Stimulated activated memory B cell treated with anti-CD40 and anti-IgM and Interleukin-4, amounts not matched to agents 10 μg/mL and 1 μg/mL and 100 μg/mL, for 72 hours (primary cell): ENCODE results near the gene FBN1.
A peak's percentile ranks its signal among the peaks of the same experiment; 100 is the strongest.

ENCODE experiments used
- ATAC-seq: fragments of 150-1000 bp; cut with Tn5 transposase; 2 replicates; pipeline ENCODE4 v1.10.0; 2021
- H3K27ac Mint-ChIP-seq: one replicate; pipeline ENCODE4 v1.8.0; 2022; ENCODE audit warnings: mild to moderate bottlenecking, mixed read lengths
- H3K27me3 Mint-ChIP-seq: one replicate; pipeline ENCODE4 v1.8.0; 2022; ENCODE audit warnings: mixed read lengths
- H3K36me3 Mint-ChIP-seq: one replicate; pipeline ENCODE4 v1.8.0; 2022; ENCODE audit warnings: mixed read lengths
- H3K4me1 Mint-ChIP-seq: one replicate; pipeline ENCODE4 v1.8.0; 2022; ENCODE audit warnings: mixed read lengths
- H3K4me3 Mint-ChIP-seq: one replicate; pipeline ENCODE4 v1.8.0; 2022; ENCODE audit warnings: mild to moderate bottlenecking, moderate library complexity, mixed read lengths
- H3K9me3 Mint-ChIP-seq: one replicate; pipeline ENCODE4 v1.8.0; 2022; ENCODE audit warnings: mixed read lengths

The FBN1 gene

GRCh38 chr15:48645558-48646330 lies at the start of gene FBN1:
FBN1 (minus strand) TSS chr15:48645709; CDS start chr15:48644769, 940 bp downstream.
- ATAC-seq: peak; percentile 69
- peaks cover 9% of the 10 kb centered on the region for H3K4me1 Mint-ChIP-seq
- no peaks in the 10 kb centered on the region for H3K36me3 Mint-ChIP-seq
- peaks cover 14% of the 10 kb centered on the region for H3K27me3 Mint-ChIP-seq
- no peak within 1 kb of the TSS for H3K27ac Mint-ChIP-seq
- no peaks in the 10 kb centered on the region for H3K9me3 Mint-ChIP-seq
- H3K4me3 Mint-ChIP-seq: peak within 1 kb of the TSS; percentile 76

DNA sequence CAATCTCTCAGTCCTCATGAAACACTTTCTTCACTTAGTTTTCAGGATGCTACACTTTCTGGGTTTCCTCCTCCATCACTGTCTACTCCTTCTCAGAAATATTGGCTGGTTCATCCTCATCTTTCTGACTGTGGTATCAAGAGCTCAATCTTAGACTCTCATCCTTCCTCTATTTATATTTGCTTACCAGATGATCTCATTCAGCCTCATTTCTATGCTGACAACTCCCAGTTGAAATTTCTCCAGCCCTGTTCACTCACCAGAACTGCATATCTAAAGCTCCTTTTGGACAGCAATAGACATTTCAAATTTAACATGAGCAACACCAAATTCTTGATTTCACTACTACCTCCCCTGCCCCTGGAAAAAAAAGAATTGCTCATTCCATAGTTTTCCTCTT lies 48.0 kb upstream of the FBN1 start:
- Mint-ChIP-seq H3K4me1 (no peaks in the 10 kb centered on the region), H3K9me3 (no peaks in the 10 kb centered on the region), H3K27ac (no peak overlapping the region), H3K27me3 (no peaks in the 10 kb centered on the region), H3K36me3 (no peaks in the 10 kb centered on the region), H3K4me3 (no peak overlapping the region)
- ATAC-seq: no peak

- Mint-ChIP-seq H3K36me3 (peaks cover 18% of the 10 kb centered on the region), H3K9me3 (peaks cover 10% of the 10 kb centered on the region), H3K27ac (no peak overlapping the region), H3K4me1 (no peaks in the 10 kb centered on the region), H3K4me3 (no peak overlapping the region), H3K27me3 (peaks cover 9% of the 10 kb centered on the region)
- no peak for ATAC-seq
Observed at GRCh38 chr15:48688493-48688892, 43.0 kb upstream of the FBN1 start.

- Mint-ChIP-seq H3K36me3 (peaks cover 18% of the 10 kb centered on the region), H3K27me3 (peaks cover 9% of the 10 kb centered on the region)
Observed at GRCh38 chr15:48683991-48684765, 38.7 kb upstream of the FBN1 start.

DNA sequence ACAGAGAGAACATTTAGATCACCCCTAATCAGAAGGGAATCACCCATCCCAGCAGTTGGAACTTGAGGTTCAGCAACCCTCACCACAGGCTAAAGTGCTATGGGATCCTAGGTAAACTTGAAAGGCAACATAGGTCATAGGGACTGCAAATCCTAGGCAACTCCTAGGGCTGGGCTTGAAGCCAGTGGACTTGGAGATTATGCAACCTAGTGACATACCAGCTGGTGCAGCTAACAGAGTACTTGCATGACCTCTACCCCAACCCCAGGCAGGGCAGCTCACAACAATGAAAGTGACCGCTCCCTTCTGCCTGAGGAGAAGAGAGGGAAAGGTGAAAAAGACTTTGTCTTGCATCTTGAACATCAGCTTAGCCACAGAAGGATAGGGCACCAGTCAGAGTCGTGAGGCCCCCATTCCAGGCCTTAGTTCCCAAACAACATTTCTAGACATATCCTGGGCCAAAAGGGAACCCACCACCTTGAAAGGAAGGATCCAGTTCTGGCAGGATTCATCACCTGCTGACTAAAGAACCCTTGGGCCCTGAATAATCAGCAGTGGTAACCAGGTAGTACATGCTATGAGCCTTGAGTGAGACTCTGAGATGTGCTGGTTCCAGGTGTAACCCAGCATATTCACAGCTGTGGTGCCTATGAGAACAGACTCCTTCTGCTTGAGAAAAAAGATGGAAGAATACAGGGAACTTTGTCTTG lies 37.6 kb upstream of the FBN1 start:
- H3K27ac Mint-ChIP-seq: no peak overlapping the region
- H3K4me3 Mint-ChIP-seq: no peak overlapping the region
- no peaks in the 10 kb centered on the region for H3K4me1 Mint-ChIP-seq
- no peak for ATAC-seq
- peaks cover 18% of the 10 kb centered on the region for H3K36me3 Mint-ChIP-seq
- H3K27me3 Mint-ChIP-seq: peaks cover 9% of the 10 kb centered on the region
- H3K9me3 Mint-ChIP-seq: peaks cover 8% of the 10 kb centered on the region

More at GRCh38 chr15:48683991-48684765, 38.7 kb upstream of the FBN1 start:
- H3K9me3 Mint-ChIP-seq: peaks cover 10% of the 10 kb centered on the region
- no peak overlapping the region for H3K27ac Mint-ChIP-seq
- H3K4me3 Mint-ChIP-seq: no peak overlapping the region
- no peak for ATAC-seq
- H3K4me1 Mint-ChIP-seq: no peaks in the 10 kb centered on the region

DNA sequence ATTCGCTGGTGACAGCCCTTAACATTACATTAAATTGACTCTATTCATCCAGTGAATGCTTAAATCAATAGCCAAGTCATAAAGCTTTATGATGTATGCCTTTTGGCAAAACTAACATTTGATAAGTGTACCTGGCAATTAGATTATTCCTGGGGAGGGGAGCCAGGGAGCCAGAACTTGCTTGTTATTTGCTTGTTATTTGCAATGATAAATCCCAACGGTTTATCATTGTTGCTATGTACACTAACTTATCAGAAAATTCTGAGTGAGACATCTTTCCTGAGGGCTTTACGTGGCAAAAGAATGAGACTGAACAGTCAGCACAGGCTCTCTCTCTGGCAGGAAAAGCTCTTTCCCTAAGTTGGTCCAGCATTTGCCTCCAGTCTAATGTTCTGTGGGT lies 35.8 kb upstream of the FBN1 start:
- H3K27me3 Mint-ChIP-seq: no peaks in the 10 kb centered on the region
- H3K4me3 Mint-ChIP-seq: no peak overlapping the region
- no peak overlapping the region for H3K27ac Mint-ChIP-seq
- no peaks in the 10 kb centered on the region for H3K4me1 Mint-ChIP-seq
- H3K36me3 Mint-ChIP-seq: peaks cover 12% of the 10 kb centered on the region
- H3K9me3 Mint-ChIP-seq: peaks cover 2% of the 10 kb centered on the region
- ATAC-seq: no peak

DNA sequence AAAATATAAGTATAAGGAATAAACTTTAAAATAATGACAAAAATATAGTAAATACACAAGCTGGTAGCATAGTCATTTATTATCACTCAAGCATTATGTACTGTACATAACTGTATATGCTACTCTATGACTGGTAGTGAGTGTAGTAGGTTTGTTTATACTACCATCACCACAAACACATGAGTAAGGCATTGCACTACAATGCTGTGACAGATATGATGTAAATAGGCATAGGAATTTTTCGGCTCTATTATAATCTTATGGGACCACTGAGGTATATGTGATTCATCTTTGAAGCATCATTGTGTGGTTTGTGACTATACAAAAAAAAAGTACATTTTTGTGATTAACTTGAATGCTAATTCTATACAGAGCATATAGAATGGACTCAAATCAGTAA lies 35.3 kb upstream of the FBN1 start:
- ATAC-seq: no peak
- peaks cover 12% of the 10 kb centered on the region for H3K36me3 Mint-ChIP-seq
- H3K9me3 Mint-ChIP-seq: no peaks in the 10 kb centered on the region
- H3K4me1 Mint-ChIP-seq: no peaks in the 10 kb centered on the region
- H3K4me3 Mint-ChIP-seq: no peak overlapping the region
- no peaks in the 10 kb centered on the region for H3K27me3 Mint-ChIP-seq
- no peak overlapping the region for H3K27ac Mint-ChIP-seq

DNA sequence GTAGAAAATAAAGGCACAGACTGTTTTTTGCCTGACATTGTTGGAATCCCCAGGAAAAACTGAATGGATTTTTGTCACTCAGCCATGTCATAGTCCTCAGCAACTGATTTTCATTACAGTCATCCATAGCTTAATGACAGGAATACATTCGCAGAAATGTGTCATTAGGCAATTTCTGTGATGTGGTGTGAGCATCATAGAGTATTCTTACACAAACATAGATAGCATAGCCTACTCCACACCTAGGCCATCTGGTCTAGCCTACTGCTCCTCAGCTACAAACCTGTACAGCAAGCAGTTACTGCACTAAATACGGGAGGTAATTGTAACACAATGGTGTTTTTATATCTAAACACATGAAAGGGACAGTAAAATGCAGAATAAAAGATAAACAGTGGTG lies 34.4 kb upstream of the FBN1 start:
- H3K4me1 Mint-ChIP-seq: no peaks in the 10 kb centered on the region
- H3K9me3 Mint-ChIP-seq: no peaks in the 10 kb centered on the region
- peaks cover 7% of the 10 kb centered on the region for H3K36me3 Mint-ChIP-seq
- H3K27ac Mint-ChIP-seq: no peak overlapping the region
- ATAC-seq: no peak
- H3K27me3 Mint-ChIP-seq: no peaks in the 10 kb centered on the region
- no peak overlapping the region for H3K4me3 Mint-ChIP-seq

DNA sequence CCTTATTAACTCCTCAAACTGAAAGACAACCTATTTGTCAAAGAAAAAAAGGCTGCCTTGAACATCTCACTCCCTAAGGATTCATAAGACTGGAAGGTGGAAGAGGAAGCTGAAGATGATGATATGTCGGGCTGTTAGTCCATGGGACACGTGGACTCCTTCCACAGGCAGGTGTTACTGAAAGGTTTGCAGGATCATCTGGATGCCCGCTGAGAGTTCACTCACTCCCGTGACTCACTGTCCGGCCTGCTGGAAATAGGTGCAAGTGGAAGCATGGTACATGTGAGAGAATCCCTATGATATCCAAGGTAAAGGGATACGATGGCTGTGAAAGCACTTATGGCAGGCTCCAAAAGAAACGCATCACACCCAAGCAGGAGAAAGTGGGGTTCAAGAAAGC lies 33.3 kb upstream of the FBN1 start:
- no peaks in the 10 kb centered on the region for H3K4me1 Mint-ChIP-seq
- H3K4me3 Mint-ChIP-seq: no peak overlapping the region
- H3K36me3 Mint-ChIP-seq: no peaks in the 10 kb centered on the region
- no peak overlapping the region for H3K27ac Mint-ChIP-seq
- no peak for ATAC-seq
- no peaks in the 10 kb centered on the region for H3K9me3 Mint-ChIP-seq
- no peaks in the 10 kb centered on the region for H3K27me3 Mint-ChIP-seq

GRCh38 chr15:48677821-48678220 lies 32.3 kb upstream of the FBN1 start:
- Mint-ChIP-seq H3K27me3 (no peaks in the 10 kb centered on the region), H3K4me3 (no peak overlapping the region), H3K27ac (no peak overlapping the region), H3K9me3 (no peaks in the 10 kb centered on the region), H3K4me1 (no peaks in the 10 kb centered on the region), H3K36me3 (no peaks in the 10 kb centered on the region)
- no peak for ATAC-seq

- H3K36me3 Mint-ChIP-seq: no peaks in the 10 kb centered on the region
Observed at GRCh38 chr15:48675436-48675835, 29.9 kb upstream of the FBN1 start.

DNA sequence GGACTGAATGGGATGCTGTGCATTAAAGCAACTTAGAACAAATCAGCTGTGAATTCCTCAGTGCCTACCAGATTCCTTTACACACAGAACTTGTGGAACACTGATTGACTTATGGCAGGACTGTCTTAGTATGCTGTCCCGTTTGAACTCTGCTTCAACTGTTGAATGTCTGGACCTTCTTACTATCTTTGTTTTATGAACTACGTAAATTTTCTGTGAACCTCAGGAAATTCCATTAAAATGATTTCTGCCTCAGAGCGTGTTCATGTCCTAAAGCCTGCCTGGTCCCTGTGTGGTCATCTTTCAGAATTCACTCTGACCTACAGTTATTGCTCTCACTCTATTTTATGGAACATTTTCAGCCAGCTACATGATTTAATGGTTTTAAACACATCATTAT lies 29.4 kb upstream of the FBN1 start:
- H3K9me3 Mint-ChIP-seq: no peaks in the 10 kb centered on the region
- no peaks in the 10 kb centered on the region for H3K4me1 Mint-ChIP-seq
- H3K27me3 Mint-ChIP-seq: peaks cover 6% of the 10 kb centered on the region
- H3K36me3 Mint-ChIP-seq: no peaks in the 10 kb centered on the region
- no peak overlapping the region for H3K4me3 Mint-ChIP-seq
- ATAC-seq: no peak
- H3K27ac Mint-ChIP-seq: no peak overlapping the region

More at GRCh38 chr15:48675436-48675835, 29.9 kb upstream of the FBN1 start:
- no peaks in the 10 kb centered on the region for H3K9me3 Mint-ChIP-seq
- no peak for ATAC-seq
- H3K27me3 Mint-ChIP-seq: peaks cover 4% of the 10 kb centered on the region
- H3K27ac Mint-ChIP-seq: no peak overlapping the region
- H3K4me3 Mint-ChIP-seq: no peak overlapping the region
- no peaks in the 10 kb centered on the region for H3K4me1 Mint-ChIP-seq

GRCh38 chr15:48672206-48672605 lies 26.7 kb upstream of the FBN1 start:
- no peaks in the 10 kb centered on the region for H3K36me3 Mint-ChIP-seq
- H3K27ac Mint-ChIP-seq: no peak overlapping the region
- H3K4me3 Mint-ChIP-seq: no peak overlapping the region
- peaks cover 6% of the 10 kb centered on the region for H3K27me3 Mint-ChIP-seq
- no peaks in the 10 kb centered on the region for H3K9me3 Mint-ChIP-seq
- H3K4me1 Mint-ChIP-seq: no peaks in the 10 kb centered on the region
- no peak for ATAC-seq

GRCh38 chr15:48671103-48672022 lies 25.9 kb upstream of the FBN1 start:
- H3K4me1 Mint-ChIP-seq: no peaks in the 10 kb centered on the region
- peaks cover 6% of the 10 kb centered on the region for H3K27me3 Mint-ChIP-seq
- H3K4me3 Mint-ChIP-seq: no peak overlapping the region
- no peaks in the 10 kb centered on the region for H3K36me3 Mint-ChIP-seq
- H3K27ac Mint-ChIP-seq: no peak overlapping the region
- H3K9me3 Mint-ChIP-seq: no peaks in the 10 kb centered on the region
- no peak for ATAC-seq

DNA sequence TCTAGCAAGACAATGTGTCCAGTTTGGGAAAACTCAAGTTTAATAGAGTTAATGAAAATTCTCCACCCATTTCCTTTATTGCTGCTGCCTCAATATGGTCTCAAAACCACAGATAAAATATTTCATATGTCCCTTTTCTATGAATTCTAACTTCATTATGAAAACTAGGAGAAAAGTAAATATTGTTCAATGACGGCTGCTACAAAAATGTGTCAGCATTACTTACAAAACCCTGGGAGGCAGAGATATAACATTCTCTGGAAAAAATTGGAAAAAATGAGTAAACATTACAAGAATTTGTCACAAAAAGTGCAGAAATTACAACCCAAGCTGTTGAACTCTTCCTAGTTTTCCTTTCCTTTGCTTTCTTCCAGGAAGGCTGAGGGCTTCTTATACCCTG lies 22.2 kb upstream of the FBN1 start:
- Mint-ChIP-seq H3K36me3 (no peaks in the 10 kb centered on the region), H3K27ac (no peak overlapping the region), H3K9me3 (no peaks in the 10 kb centered on the region), H3K4me1 (no peaks in the 10 kb centered on the region), H3K27me3 (peaks cover 6% of the 10 kb centered on the region), H3K4me3 (no peak overlapping the region)
- no peak for ATAC-seq
